ENCODE measurements around the gene YPEL1. TPM values are rescaled to one million over a fixed set of nuclear protein-coding genes. Genes with fewer than 3 reads are reported as not detected.

YPEL1 gene
- total and polyA plus RNA-seq, 12 donors: 1.5 to 14.6 (median 7.6) TPM

GRCh38 chr22:21652010-21652546 is 83.5 kb downstream of the YPEL1 start:
- WGBS, 2 donors: 0% methylated on average over 44 of the region's 44 CpGs
- ATAC-seq (peak; percentile 88 to 97 (median 94)), DNase-seq (peak; percentile 85 to 90)
- Histone ChIP-seq H3K4me1 (peaks cover 5 to 33% (median 22%) of the 10 kb centered on the region in 9 donors), H3K4me3 (peak overlapping the region; percentile 32 to 73 (median 58)), H3K9me3 (no peaks in the 10 kb centered on the region), H3K36me3 (peaks cover 0 to 19% (median 0%) of the 10 kb centered on the region in 9 donors), H3K27ac (peak overlapping the region in 4 of 10 donors; percentile 5 to 65 (median 48)), H3K27me3 (peaks cover 0 to 3% (median 0%) of the 10 kb centered on the region in 7 donors)
- TF ChIP-seq CTCF (IDR thresholded peaks at IDR 0.05): no peak
- intact Hi-C loops (cut with DNase I): no loop called here

- DNase-seq (no peak), ATAC-seq (peak; percentile 2 to 21 (median 8))
- WGBS, 2 donors: 1% methylated on average over 29 of the region's 29 CpGs
- intact Hi-C loops (cut with DNase I): no loop called here
- Histone ChIP-seq H3K9me3 (no peaks in the 10 kb centered on the region), H3K4me1 (peaks cover 5 to 33% (median 22%) of the 10 kb centered on the region in 9 donors), H3K27ac (peak overlapping the region in 3 of 10 donors; percentile 5 to 65 (median 52)), H3K36me3 (peaks cover 0 to 19% (median 0%) of the 10 kb centered on the region in 9 donors), H3K4me3 (peak overlapping the region; percentile 32 to 73 (median 58)), H3K27me3 (no peaks in the 10 kb centered on the region)
- no peak for TF ChIP-seq CTCF (IDR thresholded peaks at IDR 0.05)
These were observed 84.0 kb downstream of the YPEL1 start for GRCh38 chr22:21651521-21652009.

- Histone ChIP-seq H3K27me3 (no peaks in the 10 kb centered on the region), H3K27ac (peak overlapping the region in 2 of 10 donors; percentile 52 to 65), H3K36me3 (peaks cover 0 to 23% (median 0%) of the 10 kb centered on the region in 9 donors), H3K9me3 (no peaks in the 10 kb centered on the region), H3K4me1 (peaks cover 5 to 36% (median 25%) of the 10 kb centered on the region in 9 donors), H3K4me3 (peak overlapping the region in 8 of 10 donors; percentile 45 to 73 (median 59))
- no peak for DNase-seq
- 11 to 13% methylated on average over 6 of the region's 6 CpGs for WGBS, 2 donors
- no peak for TF ChIP-seq CTCF (IDR thresholded peaks at IDR 0.05)
- intact Hi-C loops (cut with DNase I): no loop called here
- ATAC-seq: peak in 6 of 8 donors; percentile 18 to 38 (median 28)
These were observed 84.6 kb downstream of the YPEL1 start for GRCh38 chr22:21650823-21651520.

- intact Hi-C loops (cut with DNase I): no loop called here
- DNase-seq: no peak
These were observed 85.3 kb downstream of the YPEL1 start for GRCh38 chr22:21650280-21650679.

More at GRCh38 chr22:21650280-21650679, 85.3 kb downstream of the YPEL1 start:
- Histone ChIP-seq H3K9me3 (no peaks in the 10 kb centered on the region), H3K36me3 (peaks cover 0 to 27% (median 0%) of the 10 kb centered on the region in 9 donors), H3K4me3 (no peak overlapping the region), H3K27ac (no peak overlapping the region), H3K27me3 (no peaks in the 10 kb centered on the region), H3K4me1 (peaks cover 5 to 36% (median 25%) of the 10 kb centered on the region in 9 donors)
- TF ChIP-seq CTCF (IDR thresholded peaks at IDR 0.05): no peak
- ATAC-seq: no peak
- WGBS, 2 donors: 95 to 96% methylated on average over 7 of the region's 7 CpGs

Small RNA genes lying within 50 kb of the gene (microRNA-seq; reads per million reads assigned to microRNA genes)
- gene MIR130B (196 to 280 reads per million in 2 donors), gene MIR301B (0 to 0.51 reads per million in 2 donors)

Other genes starting within 250 kb of the YPEL1 start
- under 1 TPM in 6 of 10 donors, not detected in 4; 0.05 to 0.32 (median 0.14) TPM for gene RIMBP3C, start 184.3 kb downstream of the YPEL1 start, total RNA-seq
- not detected for gene RIMBP3C, start 184.3 kb downstream of the YPEL1 start, polyA plus RNA-seq
- 10 to 100 TPM; 43.1 to 61.3 (median 49.5) TPM for gene UBE2L3, start 168.1 kb downstream of the YPEL1 start, total RNA-seq
- gene UBE2L3, start 168.1 kb downstream of the YPEL1 start, polyA plus RNA-seq: 10 to 100 TPM; 52.1 to 63.6 TPM
- gene YDJC, start 105.8 kb downstream of the YPEL1 start, total RNA-seq: 1 to 10 TPM; 2.3 to 6.1 (median 4.0) TPM
- gene YDJC, start 105.8 kb downstream of the YPEL1 start, polyA plus RNA-seq: 10 to 100 TPM; 12.7 to 26.4 TPM
- gene CCDC116, start 103.0 kb downstream of the YPEL1 start, total RNA-seq: under 1 TPM in 6 of 10 donors, not detected in 4; 0.11 to 0.35 (median 0.28) TPM
- gene CCDC116, start 103.0 kb downstream of the YPEL1 start, polyA plus RNA-seq: 1 to 10 TPM in 1 of 2 donors, under 1 TPM in 1; 0.19 to 1.2 TPM
- 10 to 100 TPM; 10.8 to 41.0 (median 18.2) TPM for gene SDF2L1, start 93.5 kb downstream of the YPEL1 start, total RNA-seq
- 100 to 1,000 TPM in 1 of 2 donors, 10 to 100 TPM in 1; 17.6 to 325 TPM for gene SDF2L1, start 93.5 kb downstream of the YPEL1 start, polyA plus RNA-seq
- 10 to 100 TPM; 20.4 to 31.0 (median 25.8) TPM for gene PPIL2, start 69.8 kb downstream of the YPEL1 start, total RNA-seq
- 10 to 100 TPM; 18.4 to 31.9 TPM for gene PPIL2, start 69.8 kb downstream of the YPEL1 start, polyA plus RNA-seq
- gene MAPK1, start 131.9 kb upstream of the YPEL1 start, total RNA-seq: 100 to 1,000 TPM in 6 of 10 donors, 10 to 100 TPM in 4; 85.4 to 124 (median 105) TPM
- gene MAPK1, start 131.9 kb upstream of the YPEL1 start, polyA plus RNA-seq: 10 to 100 TPM in 1 of 2 donors, 1 to 10 TPM in 1; 8.3 to 14.7 TPM
- gene PPM1F, start 217.1 kb upstream of the YPEL1 start, total RNA-seq: 10 to 100 TPM; 14.3 to 31.4 (median 19.0) TPM
- 10 to 100 TPM; 11.8 to 12.3 TPM for gene PPM1F, start 217.1 kb upstream of the YPEL1 start, polyA plus RNA-seq
- gene TOP3B, start 247.0 kb upstream of the YPEL1 start, total RNA-seq: 10 to 100 TPM in 7 of 10 donors, 1 to 10 TPM in 3; 8.4 to 18.4 (median 10.8) TPM
- gene TOP3B, start 247.0 kb upstream of the YPEL1 start, polyA plus RNA-seq: 10 to 100 TPM in 1 of 2 donors, 1 to 10 TPM in 1; 7.8 to 20.0 TPM

Measured in heart right ventricle (tissue), 16 donors.